Liver (tissue), 9 donors: ENCODE measurements around the gene TNFRSF11A. TPM values are rescaled to one million over a fixed set of nuclear protein-coding genes. Genes with fewer than 3 reads are reported as not detected.

Source experiments
- DNase-seq: peaks from one replicate; pipeline ENCODE4 v3.0.0-alpha.2; 2017; ENCODE audit warnings: low spot score
- H3K27ac ChIP-seq, 2 donors: one replicate each; pipeline ENCODE4 v1.7.0; 2013; ENCODE audit warnings: inconsistent platforms in 2 of 2, low read length in 2 of 2, control low read depth in 1 of 2, low read depth in 1 of 2, mild to moderate bottlenecking in 1 of 2
- H3K27me3 ChIP-seq, 4 donors: one replicate each; pipeline versions ENCODE4 v1.6.1 to v1.7.0; 2013; ENCODE audit warnings: low read length in 3 of 4, inconsistent platforms in 1 of 4, mild to moderate bottlenecking in 1 of 4, moderate library complexity in 1 of 4; ENCODE audit not compliant: control insufficient read depth in 4 of 4, insufficient read depth in 4 of 4
- H3K36me3 ChIP-seq, 4 donors: one replicate each; pipeline versions ENCODE4 v1.6.1 to v1.7.0; 2013; ENCODE audit warnings: low read length in 3 of 4, mild to moderate bottlenecking in 3 of 4, low read depth in 1 of 4, moderate library complexity in 1 of 4; ENCODE audit not compliant: control insufficient read depth in 4 of 4, insufficient read depth in 3 of 4
- H3K4me1 ChIP-seq, 4 donors: one replicate each; pipeline versions ENCODE4 v1.6.1 to v1.7.0; 2013; ENCODE audit warnings: low read length in 3 of 4, mild to moderate bottlenecking in 3 of 4, moderate library complexity in 1 of 4; ENCODE audit not compliant: control insufficient read depth in 4 of 4, insufficient read depth in 4 of 4
- H3K4me3 ChIP-seq, 3 donors: one replicate each; pipeline versions ENCODE4 v1.6.1 to v1.7.0; 2013; ENCODE audit warnings: low read length in 3 of 3, control low read depth in 1 of 3, low read depth in 1 of 3, mild to moderate bottlenecking in 1 of 3
- H3K9ac ChIP-seq, 2 donors: one replicate each; pipeline ENCODE4 v1.7.0; 2013; ENCODE audit warnings: low read length in 2 of 2, mild to moderate bottlenecking in 2 of 2, moderate library complexity in 2 of 2, control low read depth in 1 of 2, low read depth in 1 of 2
- H3K9me3 ChIP-seq, 4 donors: one replicate each; pipeline versions ENCODE4 v1.6.1 to v1.7.0; 2013; ENCODE audit warnings: low read length in 3 of 4; ENCODE audit not compliant: control insufficient read depth in 4 of 4
- ATF3 ChIP-seq: IDR thresholded peaks from 2 replicates; pipeline ENCODE4 v1.6.1; 2016; ENCODE audit warnings: antibody characterized with exemption
- CTCF ChIP-seq: fragments of 150-350 bp; IDR thresholded peaks from 2 replicates; pipeline ENCODE4 v1.5.1; 2017; ENCODE audit warnings: improper control_type of control experiment, low read depth, low read length; ENCODE audit not compliant: missing input control
- EGR1 ChIP-seq, 2 donors: IDR thresholded peaks; 2 replicates each; pipeline ENCODE4 v1.6.1; 2016 to 2018; ENCODE audit warnings: antibody characterized with exemption in 2 of 2, low read depth in 2 of 2
- FOXA1 ChIP-seq: IDR thresholded peaks from 2 replicates; pipeline ENCODE4 v1.6.1; 2016; ENCODE audit warnings: antibody characterized with exemption
- FOXA2 ChIP-seq: IDR thresholded peaks from 2 replicates; pipeline ENCODE4 v1.6.1; 2016; ENCODE audit warnings: antibody characterized with exemption
- GABPA ChIP-seq, 2 donors: IDR thresholded peaks in 1 of 2; conservative IDR thresholded peaks in 1 of 2; 2 replicates each; pipeline ENCODE4 v1.6.1; 2016; ENCODE audit warnings: antibody characterized with exemption in 2 of 2, mild to moderate bottlenecking in 1 of 2, moderate library complexity in 1 of 2
- HNF4A ChIP-seq, 2 donors: conservative IDR thresholded peaks; 2 replicates each; pipeline ENCODE4 v1.6.1; 2016; ENCODE audit warnings: antibody characterized with exemption in 2 of 2, mild to moderate bottlenecking in 2 of 2
- HNF4G ChIP-seq: IDR thresholded peaks from 2 replicates; pipeline ENCODE4 v1.6.1; 2016; ENCODE audit warnings: antibody characterized with exemption
- JUND ChIP-seq, 2 donors: IDR thresholded peaks; 2 replicates each; pipeline ENCODE4 v1.6.1; 2016; ENCODE audit warnings: antibody characterized with exemption in 2 of 2
- MAX ChIP-seq: IDR thresholded peaks from 2 replicates; pipeline ENCODE4 v1.6.1; 2016; ENCODE audit warnings: antibody characterized with exemption
- NR2F2 ChIP-seq: IDR thresholded peaks from 2 replicates; pipeline ENCODE4 v1.6.1; 2016; ENCODE audit warnings: antibody characterized with exemption
- RAD21 ChIP-seq, 2 donors: IDR thresholded peaks; 2 replicates each; pipeline ENCODE4 v1.6.1; 2016; ENCODE audit warnings: antibody characterized with exemption in 2 of 2, mild to moderate bottlenecking in 2 of 2
- REST ChIP-seq: IDR thresholded peaks from 2 replicates; pipeline ENCODE4 v1.6.1; 2016; ENCODE audit warnings: antibody characterized with exemption, mild to moderate bottlenecking
- RXRA ChIP-seq, 2 donors: IDR thresholded peaks; 2 replicates each; pipeline ENCODE4 v1.6.1; 2017 to 2018; ENCODE audit warnings: antibody characterized with exemption in 2 of 2, mild to moderate bottlenecking in 1 of 2
- SP1 ChIP-seq: IDR thresholded peaks from 2 replicates; pipeline ENCODE4 v1.6.1; 2018; ENCODE audit warnings: antibody characterized with exemption, mild to moderate bottlenecking
- TAF1 ChIP-seq: conservative IDR thresholded peaks from 2 replicates; pipeline ENCODE4 v1.6.1; 2016; ENCODE audit warnings: antibody characterized with exemption, mild to moderate bottlenecking
- YY1 ChIP-seq: IDR thresholded peaks from 2 replicates; pipeline ENCODE4 v1.6.1; 2016; ENCODE audit warnings: antibody characterized with exemption, mild to moderate bottlenecking
- ZBTB33 ChIP-seq: IDR thresholded peaks from 2 replicates; pipeline ENCODE4 v1.6.1; 2016; ENCODE audit warnings: antibody characterized with exemption
- WGBS: extraction: QIAGEN DNeasy Blood & Tissue Kit; methylation state at CpG from one replicate; pipeline ENCODE4 v1.1.7; 2013; 5-methylcytosine and 5-hydroxymethylcytosine counted together
- polyA plus RNA-seq, 2 donors: library from polyadenylated mRNA; stranded (reverse) in 1 of 2; unstranded in 1 of 2; fragments of 200-250 nt in 1 of 2; fragments of >200 nt in 1 of 2; fragmentation: Nextera tagmentation in 1 of 2; extraction: Ambion mirVana in 1 of 2; gene quantifications; one replicate each; pipeline versions ENCODE4 v1.2.1 to v1.2.3, GENCODE V29; 2013 to 2015
- total RNA-seq, 2 donors: library from RNA; depleted of rRNA; stranded (reverse); fragments of >200 nt; gene quantifications; one replicate each; pipeline ENCODE4 v1.2.3, GENCODE V29; 2014
- donor health status: healthy.
- donor health status: healthy.
- donor health status: healthy.
- donor health status: healthy.
- donor health status: healthy.

Gene TNFRSF11A
- total and polyA plus RNA-seq, 4 donors, result 0.32 to 1.8 (median 0.90) TPM

- Histone ChIP-seq H3K9me3 (no peaks in the 10 kb centered on the region), H3K4me1 (peaks cover 0 to 5% (median 1%) of the 10 kb centered on the region in 4 donors), H3K9ac (no peak overlapping the region), H3K27me3 (no peaks in the 10 kb centered on the region), H3K27ac (no peak overlapping the region), H3K4me3 (no peak overlapping the region), H3K36me3 (peaks cover 0 to 16% (median 13%) of the 10 kb centered on the region in 4 donors)
- TF ChIP-seq TAF1 (peak; percentile 22), MAX (no peak)
- WGBS, result 73% methylated on average over 2 of the region's 2 CpGs
- DNase-seq, result no peak
These were observed 37.1 kb upstream of the TNFRSF11A start for GRCh38 chr18:62287781-62288664.

GRCh38 chr18:62288665-62289008 is 36.5 kb upstream of the TNFRSF11A start:
- no peak overlapping the region for H3K9ac ChIP-seq
- no peak overlapping the region for H3K4me3 ChIP-seq
- peaks cover 0 to 21% (median 12%) of the 10 kb centered on the region in 4 donors for H3K36me3 ChIP-seq
- DNase-seq, result no peak
- no peaks in the 10 kb centered on the region for H3K27me3 ChIP-seq
- H3K4me1 ChIP-seq, result peaks cover 0 to 5% (median 1%) of the 10 kb centered on the region in 4 donors
- TF ChIP-seq HNF4G (no peak), CTCF (no peak), RXRA (IDR thresholded peaks at IDR 0.05) (no peak), ATF3 (no peak), RAD21 (IDR thresholded peaks at IDR 0.05) (no peak), REST (no peak), NR2F2 (no peak), JUND (IDR thresholded peaks at IDR 0.05) (no peak), SP1 (no peak), FOXA1 (no peak), TAF1 (no peak), FOXA2 (no peak), MAX (no peak), HNF4A (conservative IDR thresholded peaks at IDR 0.05) (no peak), GABPA (IDR thresholded peaks at IDR 0.05 in 1 of 2, conservative IDR thresholded peaks at IDR 0.05 in 1 of 2) (no peak), EGR1 (IDR thresholded peaks at IDR 0.05; ENCODE audit: low read depth in 2 of 2) (no peak), YY1 (no peak), ZBTB33 (no peak)
- H3K9me3 ChIP-seq, result no peaks in the 10 kb centered on the region
- WGBS, result 87% methylated on average over 2 of the region's 2 CpGs
- no peak overlapping the region for H3K27ac ChIP-seq
